Posterior vena cava (tissue), 2 donors: Measurements from ENCODE around the gene GLP2R. TPM values are rescaled to one million over a fixed set of nuclear protein-coding genes. Genes with fewer than 3 reads are reported as not detected.

Source experiments
- DNase-seq: peaks from one replicate; pipeline ENCODE4 v3.0.0-alpha.2; 2020; ENCODE audit warnings: low spot score
- intact Hi-C, 2 donors: fragments of 100-400 bp; cut with DNase I; formaldehyde crosslinking; loops; one replicate each; pipeline versions ENCODE4 v1.14.1 to v1.14.2; 2022 to 2023
- total RNA-seq, 2 donors: library from RNA; stranded (reverse); fragmentation: NEBNext Ultra II Directional; extraction: Animal tissue kit (Norgen Biotek cat#: 25700); gene quantifications; one replicate each; pipeline ENCODE4 v1.2.1, GENCODE V29; 2021
- donor health status: DM: yes; HTN: yes; CAD: no.
- donor health status: DM: yes; HTN: yes; CAD: no.

Gene GLP2R
- total RNA-seq, 2 donors from 2014 or later = 0.05 TPM; not detected in 1

GRCh38 chr17:9886141-9886930 is 60.6 kb downstream of the GLP2R start:
- intact Hi-C loops = no loop called here
- no peak for DNase-seq

GRCh38 chr17:9887508-9887907 is 61.8 kb downstream of the GLP2R start:
- intact Hi-C loops = no loop called here
- DNase-seq = no peak

GRCh38 chr17:9890124-9890523 is 64.4 kb downstream of the GLP2R start:
- intact Hi-C loops = no loop called here
- DNase-seq = no peak

DNA sequence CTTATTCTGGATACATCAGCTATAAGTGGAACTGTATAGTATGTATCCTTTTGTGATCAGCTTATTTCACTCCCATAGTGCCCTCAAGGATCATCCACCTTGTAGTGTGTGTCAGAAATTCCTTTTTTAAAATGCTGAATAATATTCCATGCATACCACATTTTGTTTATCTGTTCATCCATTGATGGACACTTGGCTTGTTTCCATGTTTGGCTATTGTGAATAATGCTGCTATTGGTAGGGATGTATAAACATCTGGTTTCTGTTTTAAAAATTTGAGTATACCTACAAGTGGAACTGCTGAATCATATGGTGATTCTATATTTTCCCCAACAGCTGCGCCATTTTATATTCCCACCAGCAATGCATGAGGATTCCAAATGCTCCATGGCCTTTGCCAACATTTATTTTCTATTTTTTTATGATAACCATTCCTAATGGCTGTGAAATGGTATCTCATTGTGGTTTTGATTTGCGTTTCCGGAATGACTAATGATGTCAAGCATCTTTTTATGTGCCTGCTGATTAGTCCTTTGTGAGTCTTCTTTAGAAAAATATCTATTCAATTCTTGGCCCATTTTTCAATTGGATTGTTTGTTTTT is 67.8 kb downstream of the GLP2R start:
- DNase-seq = no peak
- intact Hi-C loops = no loop called here

GRCh38 chr17:9894231-9894630 is 68.5 kb downstream of the GLP2R start:
- intact Hi-C loops = no loop called here
- DNase-seq = no peak

- intact Hi-C loops = no loop called here
- DNase-seq = peak; percentile 3
Observed at GRCh38 chr17:9895923-9896322, 70.2 kb downstream of the GLP2R start.

- intact Hi-C loops = no loop called here
Observed at GRCh38 chr17:9897372-9897968, 71.7 kb downstream of the GLP2R start.

DNA sequence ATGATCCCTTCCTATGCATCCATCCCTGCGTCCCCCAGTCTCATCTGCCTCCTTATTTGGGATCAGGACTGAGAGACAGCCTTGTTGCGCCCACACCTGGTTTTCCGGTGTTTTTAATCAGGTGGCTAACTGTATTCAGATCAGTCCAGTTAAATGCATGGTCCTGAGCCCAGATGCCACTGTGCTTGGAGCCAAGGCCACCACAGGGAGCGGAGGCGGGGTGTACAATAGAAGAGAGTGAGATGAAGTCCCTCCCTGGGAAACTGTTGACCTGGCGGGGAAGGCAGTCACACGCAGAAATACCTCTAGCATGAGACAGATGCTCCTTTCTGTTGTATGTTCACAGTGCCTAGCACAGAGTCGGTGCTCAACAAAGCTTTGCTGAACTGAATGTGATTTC is 73.1 kb downstream of the GLP2R start:
- DNase-seq = peak; percentile 47
- intact Hi-C loops = no loop called here

More at GRCh38 chr17:9897372-9897968, 71.7 kb downstream of the GLP2R start:
- DNase-seq = peak; percentile 55

GRCh38 chr17:9899280-9900043 is 73.7 kb downstream of the GLP2R start:
- peak; percentile 87 for DNase-seq
- intact Hi-C loops = no loop called here

- DNase-seq = peak; percentile 66
- intact Hi-C loops = no loop called here
Observed at GRCh38 chr17:9900044-9900594, 74.4 kb downstream of the GLP2R start.

DNA sequence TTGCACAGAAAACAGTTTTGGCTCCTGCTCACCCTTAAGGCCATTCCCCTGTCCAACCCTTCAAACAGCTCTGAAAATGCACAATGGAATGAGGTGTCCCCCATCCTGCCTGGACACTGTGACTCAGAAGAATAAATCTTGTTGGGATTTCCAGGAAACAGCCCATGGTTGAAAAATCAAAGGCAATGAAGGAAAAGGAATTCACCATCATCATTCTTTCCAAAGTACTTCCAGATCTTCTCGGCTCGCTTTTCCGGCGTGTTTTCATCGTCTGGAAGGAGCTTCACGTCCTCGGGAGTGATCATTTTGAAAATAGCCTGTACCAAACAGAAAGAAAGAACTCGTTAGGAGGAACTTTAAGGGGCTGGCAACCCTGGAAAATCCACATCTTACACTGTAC is 75.1 kb downstream of the GLP2R start:
- intact Hi-C loops = no loop called here
- DNase-seq = peak; percentile 66

DNA sequence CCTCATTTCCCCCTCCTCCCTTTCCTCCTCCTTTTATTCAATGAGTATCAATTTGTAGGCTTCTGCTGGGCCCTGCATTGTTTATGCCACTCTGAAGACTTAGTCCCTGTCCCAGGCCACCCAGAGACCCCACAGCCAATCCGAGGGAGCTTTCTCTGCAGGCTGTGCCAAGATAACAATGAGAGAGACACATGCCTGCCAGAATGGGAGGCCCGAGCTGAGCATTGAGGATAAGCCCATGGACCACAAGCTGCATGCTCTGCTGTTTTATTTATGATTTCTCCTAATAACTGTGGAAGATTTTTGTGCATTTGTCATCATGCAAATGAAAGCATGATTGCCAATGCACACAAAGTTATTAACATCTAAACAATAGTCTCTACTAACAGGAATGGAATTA is 76.4 kb downstream of the GLP2R start:
- intact Hi-C loops = no loop called here
- peak; percentile 67 for DNase-seq

- peak; percentile 72 for DNase-seq
- intact Hi-C loops = loop anchor here in 1 of 2 donors (5.0 kb wide), 1 partner anchor 1378 kb away; no protein-coding TSS in a partner anchor
Observed at GRCh38 chr17:9904277-9905077, 78.8 kb downstream of the GLP2R start.

DNA sequence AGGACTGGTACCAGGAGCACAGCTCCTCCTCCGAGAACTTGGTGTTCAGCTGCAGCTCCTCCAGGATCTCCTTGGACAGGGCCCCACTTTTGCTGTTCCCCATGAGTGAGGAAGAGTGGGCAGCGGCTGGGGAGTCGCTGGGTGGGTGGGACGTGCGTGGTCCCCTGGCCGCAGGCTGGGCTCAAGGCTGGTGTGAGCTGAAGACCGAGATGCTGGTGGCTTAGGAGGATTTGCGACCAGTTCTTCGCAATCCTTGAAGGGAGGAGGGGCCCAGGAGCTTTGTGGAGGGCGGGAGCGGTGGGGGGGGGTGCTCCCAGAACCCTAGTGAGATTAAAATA is 79.3 kb downstream of the GLP2R start, which contains the start of gene RCVRN:
Gene RCVRN (minus strand): TSS at position 194 of the 338 bp plus-strand sequence. CDS start 91 bp downstream, at position 103.
- intact Hi-C loops = loop anchor here in 1 of 2 donors (5.0 kb wide), 1 partner anchor 1377 kb away; no protein-coding TSS in a partner anchor
- no peak for DNase-seq

DNA sequence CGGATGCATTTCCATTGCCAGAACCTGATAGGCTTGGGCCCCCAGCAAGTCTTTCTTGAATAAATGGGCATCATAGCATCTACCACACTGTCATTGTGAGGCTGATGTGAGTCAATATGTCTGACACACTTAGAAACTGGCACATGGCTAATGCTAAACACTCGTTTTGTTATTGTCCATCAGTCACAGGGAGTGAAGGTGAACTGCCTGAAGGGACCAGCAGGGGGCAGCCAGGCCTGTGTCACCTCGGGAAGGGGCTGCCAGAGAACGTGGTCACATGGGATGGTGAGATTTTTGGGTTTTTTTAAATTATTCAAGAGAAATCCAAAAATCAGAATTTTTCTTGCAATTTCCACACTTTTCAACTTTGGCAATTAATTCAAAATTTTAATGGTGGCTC is 80.2 kb downstream of the GLP2R start:
- intact Hi-C loops = loop anchor here in 1 of 2 donors (5.0 kb wide), 1 partner anchor 1376 kb away; no protein-coding TSS in a partner anchor
- peak; percentile 88 for DNase-seq

- peak; percentile 62 for DNase-seq
- intact Hi-C loops = loop anchor here in 1 of 2 donors (5.0 kb wide), 1 partner anchor 1376 kb away; no protein-coding TSS in a partner anchor
Observed at GRCh38 chr17:9906616-9907015, 80.9 kb downstream of the GLP2R start.

DNA sequence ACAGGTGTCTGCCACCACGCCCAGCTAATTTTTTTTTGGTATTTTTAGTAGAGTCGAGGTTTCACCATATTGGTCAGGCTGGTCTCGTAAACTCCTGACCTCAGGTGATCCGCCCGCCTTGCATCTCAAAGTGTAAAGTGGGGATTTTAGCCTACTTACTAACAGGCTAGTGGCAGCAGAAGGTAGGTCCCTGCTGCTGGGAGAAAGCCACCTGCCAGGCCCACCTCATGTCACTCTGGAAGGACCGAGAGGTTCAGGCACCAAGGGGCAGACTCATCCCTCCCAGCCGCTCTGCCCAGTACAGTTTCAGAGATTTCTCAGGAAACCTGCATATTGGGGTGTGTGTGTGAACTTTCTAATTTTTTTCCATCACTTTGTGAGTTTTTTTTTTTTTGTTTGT is 81.4 kb downstream of the GLP2R start:
- intact Hi-C loops = loop anchor here in 1 of 2 donors (5.0 kb wide), 1 partner anchor 1375 kb away; no protein-coding TSS in a partner anchor
- DNase-seq = peak; percentile 37
